HG02970 (cell line): Measurements from ENCODE around the gene DDX4.
"Not testable (repeated sequence)": the region's sequence is repeated elsewhere in the genome, so short reads cannot be mapped to it uniquely, and the experiment has no call there.

Source experiments
- ATAC-seq: cut with Tn5 transposase; IDR thresholded peaks from one replicate; pipeline ENCODE4 v1.9.1; 2021; ENCODE audit warnings: mild to moderate bottlenecking, moderate library complexity, moderate number of reproducible peaks; ENCODE audit not compliant: unreplicated experiment, low FRiP score

The DDX4 gene

GRCh38 chr5:55737793-55738192 lies at the start of gene DDX4:
DDX4 (plus strand) TSS chr5:55738061; CDS start chr5:55738964, 903 bp downstream.
- ATAC-seq = no peak

GRCh38 chr5:55691265-55692105 lies 46.4 kb upstream of the DDX4 start:
- no peak for ATAC-seq

- no peak for ATAC-seq
These were observed 45.8 kb upstream of the DDX4 start for GRCh38 chr5:55692106-55692417.

- ATAC-seq = no peak
These were observed 45.4 kb upstream of the DDX4 start for GRCh38 chr5:55692509-55692908.

- no peak for ATAC-seq
These were observed 43.6 kb upstream of the DDX4 start for GRCh38 chr5:55694152-55694830.

GRCh38 chr5:55696704-55697103 lies 41.2 kb upstream of the DDX4 start:
- ATAC-seq = not testable (repeated sequence)

- ATAC-seq = no peak
These were observed 38.7 kb upstream of the DDX4 start for GRCh38 chr5:55699041-55699688.

- no peak for ATAC-seq
These were observed 37.1 kb upstream of the DDX4 start for GRCh38 chr5:55700745-55701144.

GRCh38 chr5:55701462-55702103 lies 36.3 kb upstream of the DDX4 start:
- ATAC-seq = no peak

GRCh38 chr5:55702598-55703345 lies 35.1 kb upstream of the DDX4 start:
- no peak for ATAC-seq

GRCh38 chr5:55706230-55706629 lies 31.6 kb upstream of the DDX4 start:
- no peak for ATAC-seq

GRCh38 chr5:55708732-55709131 lies 29.1 kb upstream of the DDX4 start:
- ATAC-seq = no peak

- ATAC-seq = no peak
These were observed 26.3 kb upstream of the DDX4 start for GRCh38 chr5:55711507-55712022.

- ATAC-seq = peak; percentile 98
These were observed 25.6 kb upstream of the DDX4 start, which contains the start of gene SLC38A9 for GRCh38 chr5:55712023-55712859. SLC38A9 (minus strand) TSS chr5:55712324; CDS start chr5:55697958, 14,366 bp downstream.

- no peak for ATAC-seq
These were observed 24.0 kb upstream of the DDX4 start for GRCh38 chr5:55713871-55714270.

GRCh38 chr5:55714339-55714738 lies 23.5 kb upstream of the DDX4 start:
- no peak for ATAC-seq

- ATAC-seq = no peak
These were observed 23.1 kb upstream of the DDX4 start for GRCh38 chr5:55714749-55715148.

- ATAC-seq = no peak
These were observed 22.3 kb upstream of the DDX4 start for GRCh38 chr5:55715519-55716078.

GRCh38 chr5:55719026-55719425 lies 18.8 kb upstream of the DDX4 start:
- not testable (repeated sequence) for ATAC-seq
